ENCODE measurements around the gene HIC2. TPM values are rescaled to one million over a fixed set of nuclear protein-coding genes. Genes with fewer than 3 reads are reported as not detected.
"Not testable (repeated sequence)": the region's sequence is repeated elsewhere in the genome, so short reads cannot be mapped to it uniquely, and the experiment has no call there.

HIC2 gene, protein sequence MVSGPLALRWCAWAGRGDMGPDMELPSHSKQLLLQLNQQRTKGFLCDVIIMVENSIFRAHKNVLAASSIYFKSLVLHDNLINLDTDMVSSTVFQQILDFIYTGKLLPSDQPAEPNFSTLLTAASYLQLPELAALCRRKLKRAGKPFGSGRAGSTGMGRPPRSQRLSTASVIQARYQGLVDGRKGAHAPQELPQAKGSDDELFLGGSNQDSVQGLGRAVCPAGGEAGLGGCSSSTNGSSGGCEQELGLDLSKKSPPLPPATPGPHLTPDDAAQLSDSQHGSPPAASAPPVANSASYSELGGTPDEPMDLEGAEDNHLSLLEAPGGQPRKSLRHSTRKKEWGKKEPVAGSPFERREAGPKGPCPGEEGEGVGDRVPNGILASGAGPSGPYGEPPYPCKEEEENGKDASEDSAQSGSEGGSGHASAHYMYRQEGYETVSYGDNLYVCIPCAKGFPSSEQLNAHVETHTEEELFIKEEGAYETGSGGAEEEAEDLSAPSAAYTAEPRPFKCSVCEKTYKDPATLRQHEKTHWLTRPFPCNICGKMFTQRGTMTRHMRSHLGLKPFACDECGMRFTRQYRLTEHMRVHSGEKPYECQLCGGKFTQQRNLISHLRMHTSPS
- 11.3 TPM in 2 replicates for total RNA-seq (2014; rRNA removed; shearing (Covaris generic))
- 9.2 and 9.8 TPM in 2 replicates for total RNA-seq (2022)
- percentile 46 among the genes with signal in this experiment for Bru-seq, nascent RNA
- percentile 50 among the genes with signal in this experiment for BruChase-seq, experiment 1, labeled RNA remaining after a 6-hour chase
- percentile 62 among the genes with signal in this experiment for BruChase-seq, experiment 2, labeled RNA remaining after a 2-hour chase
- long read RNA-seq, partial matches to known transcripts: 0 of 9 reads
- long read RNA-seq, other reads (novel, unspliced or antisense): 9 of 9 reads

DNA sequence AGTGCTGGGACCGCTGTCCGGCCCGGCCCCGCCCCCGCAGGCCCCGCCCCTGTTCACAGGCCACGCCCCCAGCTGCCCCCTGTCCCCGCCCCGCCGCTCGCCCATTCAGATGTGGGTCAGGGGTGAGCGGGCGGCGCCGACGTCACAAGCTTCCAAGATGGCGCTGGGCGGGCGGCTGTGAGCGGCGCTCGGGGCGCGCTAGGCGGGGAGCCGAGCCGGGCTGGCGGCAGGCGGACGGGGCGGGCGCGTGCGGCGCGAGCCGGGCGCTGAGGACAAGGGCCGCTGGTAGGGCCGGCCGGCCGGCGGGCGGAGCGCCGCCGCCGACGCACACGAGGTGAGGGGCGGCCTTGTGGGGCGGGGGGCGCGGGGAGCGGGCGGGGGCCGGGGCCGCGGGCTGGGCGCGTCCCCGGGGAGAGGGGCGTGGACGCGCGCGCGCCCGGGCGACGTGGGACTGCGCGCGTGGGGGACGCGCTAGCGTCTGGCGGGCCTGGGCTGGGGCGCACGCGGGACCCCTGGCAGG, at the start of gene HIC2:
Gene HIC2, plus strand, starts transcription at position 145 of the 520 bp plus-strand sequence. CDS start 25,461 bp downstream, outside the sequence.
- H3K9me2 ChIP-seq (ENCODE audit: insufficient read depth, low read length); H3K36me3 ChIP-seq (ENCODE audit: insufficient read depth, low read length); intact Hi-C loops (cut with micrococcal nuclease; ENCODE audit: unreplicated experiment); POLR2A ChIA-PET; H2AFZ ChIP-seq (ENCODE audit: low read length); H4K20me1 ChIP-seq (ENCODE audit: insufficient read depth, low read length); H3K9me3 ChIP-seq (ENCODE audit: low read length); DNase-seq (ENCODE audit: low spot score); H3K4me1 ChIP-seq (ENCODE audit: insufficient read depth, low read length, poor library complexity, severe bottlenecking); H3K79me2 ChIP-seq (ENCODE audit: insufficient read depth, low read depth, low read length); H3K27ac ChIP-seq (ENCODE audit: low read depth, low read length, poor library complexity, severe bottlenecking); CTCF ChIA-PET (ENCODE audit: unreplicated experiment); BruUV-seq (replicated peaks): not testable (repeated sequence)
- Histone ChIP-seq H3K4me2 (ENCODE audit: low read length) (peak within 1 kb of the TSS; percentile 54), H3K4me3 (ENCODE audit: low read depth, low read length, poor library complexity, severe bottlenecking) (peak within 1 kb of the TSS; percentile 66)

DNA sequence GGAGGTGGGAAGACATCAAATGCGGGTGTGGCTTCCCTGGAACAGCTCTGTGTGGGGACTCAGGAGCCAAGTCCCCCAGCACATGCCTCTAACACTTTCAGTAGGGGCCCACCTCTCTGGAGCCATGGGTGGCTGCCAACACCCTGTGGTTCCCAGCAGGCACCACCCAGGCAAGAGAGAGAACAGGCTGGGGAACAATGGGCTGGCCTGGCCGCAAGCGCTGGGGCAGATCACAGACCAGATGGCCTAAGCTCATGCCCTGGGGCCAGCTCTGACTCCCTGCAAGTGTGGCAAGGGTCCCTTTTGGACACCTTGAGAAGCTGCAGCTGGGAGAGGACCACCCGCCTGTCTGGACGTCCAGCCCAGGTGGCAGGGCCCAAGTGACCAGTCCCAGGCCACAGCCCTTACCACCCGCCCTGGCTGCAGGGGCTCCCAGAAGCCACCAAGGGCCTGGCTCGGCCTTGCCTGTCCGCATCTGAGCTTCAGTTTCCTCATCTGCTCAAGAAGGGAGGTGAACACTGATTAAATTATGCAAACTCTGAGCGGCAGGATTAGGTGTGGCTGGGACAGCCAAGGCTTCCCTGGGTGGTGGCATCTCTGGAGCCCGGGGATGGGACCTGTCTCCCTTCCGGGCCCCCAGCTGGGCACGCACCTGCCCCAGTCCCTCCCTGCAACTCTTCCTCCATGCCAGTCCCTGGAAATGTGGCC, 48.4 kb upstream of the HIC2 start:
- H3K9me2 ChIP-seq (ENCODE audit: insufficient read depth, low read length); H3K4me1 ChIP-seq (ENCODE audit: insufficient read depth, low read length, poor library complexity, severe bottlenecking); DNase-seq (ENCODE audit: low spot score); H3K4me2 ChIP-seq (ENCODE audit: low read length); H3K4me3 ChIP-seq (ENCODE audit: low read depth, low read length, poor library complexity, severe bottlenecking); intact Hi-C loops (cut with micrococcal nuclease; ENCODE audit: unreplicated experiment); H3K36me3 ChIP-seq (ENCODE audit: insufficient read depth, low read length); H3K79me2 ChIP-seq (ENCODE audit: insufficient read depth, low read depth, low read length); H2AFZ ChIP-seq (ENCODE audit: low read length); BruUV-seq (replicated peaks); CTCF ChIA-PET (ENCODE audit: unreplicated experiment); H4K20me1 ChIP-seq (ENCODE audit: insufficient read depth, low read length); H3K9me3 ChIP-seq (ENCODE audit: low read length); H3K27ac ChIP-seq (ENCODE audit: low read depth, low read length, poor library complexity, severe bottlenecking); POLR2A ChIA-PET: not testable (repeated sequence)

DNA sequence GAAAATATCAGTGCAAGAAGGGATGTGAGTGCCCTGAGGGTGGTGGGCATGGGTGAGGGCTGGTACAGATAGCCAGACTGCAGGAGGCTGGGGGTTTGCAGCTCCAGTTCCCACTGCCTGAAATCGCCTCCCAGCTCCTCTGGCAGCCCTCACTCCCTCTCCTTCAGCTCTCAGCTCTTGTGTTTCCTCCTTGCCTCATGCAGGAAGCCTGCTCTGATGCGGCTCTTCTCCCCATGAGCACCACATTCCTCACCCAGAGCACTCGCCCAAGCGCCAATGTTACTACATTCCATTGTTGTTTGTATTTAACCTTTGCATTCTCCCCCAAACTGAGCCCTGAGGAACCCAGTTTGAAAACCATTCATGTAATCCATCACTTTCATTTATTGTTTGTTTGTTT, 41.3 kb upstream of the HIC2 start:
- CTCF ChIA-PET (ENCODE audit: unreplicated experiment); POLR2A ChIA-PET; H3K4me3 ChIP-seq (ENCODE audit: low read depth, low read length, poor library complexity, severe bottlenecking); H3K9me3 ChIP-seq (ENCODE audit: low read length); H2AFZ ChIP-seq (ENCODE audit: low read length); H3K9me2 ChIP-seq (ENCODE audit: insufficient read depth, low read length); intact Hi-C loops (cut with micrococcal nuclease; ENCODE audit: unreplicated experiment); H3K4me2 ChIP-seq (ENCODE audit: low read length); H3K27ac ChIP-seq (ENCODE audit: low read depth, low read length, poor library complexity, severe bottlenecking); H3K4me1 ChIP-seq (ENCODE audit: insufficient read depth, low read length, poor library complexity, severe bottlenecking); H3K36me3 ChIP-seq (ENCODE audit: insufficient read depth, low read length); DNase-seq (ENCODE audit: low spot score); H4K20me1 ChIP-seq (ENCODE audit: insufficient read depth, low read length); BruUV-seq (replicated peaks); H3K79me2 ChIP-seq (ENCODE audit: insufficient read depth, low read depth, low read length): not testable (repeated sequence)

DNA sequence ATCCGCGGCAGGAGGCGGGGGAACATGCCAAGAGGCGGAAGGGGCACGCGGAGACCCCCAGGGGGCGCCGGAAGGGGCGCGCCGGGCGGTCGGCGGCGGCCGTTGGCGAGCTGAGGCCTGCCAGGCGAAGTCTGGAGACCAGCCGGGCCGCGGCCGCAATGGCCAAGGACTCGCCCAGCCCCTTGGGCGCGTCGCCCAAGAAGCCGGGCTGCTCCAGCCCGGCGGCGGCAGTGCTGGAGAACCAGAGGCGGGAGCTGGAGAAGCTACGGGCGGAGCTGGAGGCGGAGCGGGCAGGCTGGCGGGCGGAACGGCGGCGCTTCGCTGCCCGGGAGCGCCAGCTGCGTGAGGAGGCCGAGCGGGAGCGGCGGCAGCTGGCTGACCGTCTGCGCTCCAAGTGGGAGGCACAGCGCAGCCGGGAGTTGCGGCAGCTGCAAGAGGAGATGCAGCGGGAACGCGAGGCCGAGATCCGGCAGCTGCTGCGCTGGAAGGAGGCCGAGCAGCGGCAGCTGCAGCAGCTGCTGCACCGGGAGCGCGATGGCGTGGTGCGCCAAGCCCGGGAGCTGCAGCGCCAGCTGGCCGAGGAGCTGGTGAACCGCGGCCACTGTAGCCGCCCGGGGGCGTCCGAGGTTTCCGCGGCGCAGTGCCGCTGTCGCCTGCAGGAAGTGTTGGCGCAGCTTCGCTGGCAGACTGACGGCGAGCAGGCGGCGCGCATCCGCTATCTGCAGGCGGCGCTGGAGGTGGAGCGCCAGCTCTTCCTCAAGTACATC, 33.3 kb upstream of the HIC2 start, which contains the start of gene RIMBP3B:
Gene RIMBP3B, plus strand, starts transcription at position 51 of the 767 bp plus-strand sequence. Its CDS starts 108 bp downstream, at position 159.
- DNase-seq (ENCODE audit: low spot score); POLR2A ChIA-PET; H3K9me3 ChIP-seq (ENCODE audit: low read length); H3K9me2 ChIP-seq (ENCODE audit: insufficient read depth, low read length); H3K4me3 ChIP-seq (ENCODE audit: low read depth, low read length, poor library complexity, severe bottlenecking); H3K79me2 ChIP-seq (ENCODE audit: insufficient read depth, low read depth, low read length); H3K27ac ChIP-seq (ENCODE audit: low read depth, low read length, poor library complexity, severe bottlenecking); H3K36me3 ChIP-seq (ENCODE audit: insufficient read depth, low read length); H3K4me1 ChIP-seq (ENCODE audit: insufficient read depth, low read length, poor library complexity, severe bottlenecking); intact Hi-C loops (cut with micrococcal nuclease; ENCODE audit: unreplicated experiment); H2AFZ ChIP-seq (ENCODE audit: low read length); CTCF ChIA-PET (ENCODE audit: unreplicated experiment); H4K20me1 ChIP-seq (ENCODE audit: insufficient read depth, low read length); BruUV-seq (replicated peaks); H3K4me2 ChIP-seq (ENCODE audit: low read length): not testable (repeated sequence)

DNA sequence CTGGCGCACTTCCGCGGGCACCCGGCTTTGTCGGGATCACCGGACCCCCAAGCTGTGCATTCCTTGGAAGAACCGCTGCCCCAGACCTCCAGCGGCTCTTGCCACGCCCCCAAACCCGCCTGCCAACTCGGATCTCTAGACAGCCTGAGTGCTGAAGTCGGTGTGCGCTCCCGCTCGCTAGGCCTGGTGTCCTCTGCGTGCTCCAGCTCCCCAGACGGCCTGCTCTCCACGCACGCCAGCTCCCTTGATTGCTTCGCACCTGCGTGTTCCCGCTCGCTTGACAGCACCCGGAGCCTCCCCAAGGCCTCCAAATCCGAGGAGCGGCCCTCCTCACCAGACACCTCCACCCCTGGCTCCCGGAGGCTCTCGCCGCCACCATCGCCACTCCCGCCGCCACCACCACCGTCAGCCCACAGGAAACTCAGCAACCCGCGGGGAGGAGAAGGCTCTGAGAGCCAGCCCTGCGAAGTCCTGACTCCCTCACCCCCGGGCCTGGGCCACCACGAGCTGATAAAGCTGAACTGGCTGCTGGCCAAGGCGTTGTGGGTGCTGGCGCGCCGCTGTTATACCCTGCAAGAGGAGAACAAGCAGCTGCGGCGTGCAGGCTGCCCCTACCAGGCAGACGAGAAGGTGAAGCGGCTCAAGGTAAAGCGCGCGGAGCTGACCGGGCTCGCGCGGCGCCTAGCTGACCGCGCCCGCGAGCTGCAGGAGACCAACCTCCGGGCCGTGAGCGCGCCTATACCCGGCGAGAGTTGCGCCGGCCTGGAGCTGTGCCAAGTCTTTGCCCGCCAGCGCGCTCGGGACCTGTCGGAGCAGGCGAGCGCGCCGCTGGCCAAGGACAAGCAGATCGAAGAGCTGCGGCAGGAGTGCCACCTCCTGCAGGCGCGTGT, 32.5 kb upstream of the HIC2 start:
- CTCF ChIA-PET (ENCODE audit: unreplicated experiment); H4K20me1 ChIP-seq (ENCODE audit: insufficient read depth, low read length); H3K9me2 ChIP-seq (ENCODE audit: insufficient read depth, low read length); H3K27ac ChIP-seq (ENCODE audit: low read depth, low read length, poor library complexity, severe bottlenecking); H3K36me3 ChIP-seq (ENCODE audit: insufficient read depth, low read length); intact Hi-C loops (cut with micrococcal nuclease; ENCODE audit: unreplicated experiment); BruUV-seq (replicated peaks); H3K4me3 ChIP-seq (ENCODE audit: low read depth, low read length, poor library complexity, severe bottlenecking); H3K9me3 ChIP-seq (ENCODE audit: low read length); H3K4me1 ChIP-seq (ENCODE audit: insufficient read depth, low read length, poor library complexity, severe bottlenecking); H3K4me2 ChIP-seq (ENCODE audit: low read length); H2AFZ ChIP-seq (ENCODE audit: low read length); DNase-seq (ENCODE audit: low spot score); H3K79me2 ChIP-seq (ENCODE audit: insufficient read depth, low read depth, low read length); POLR2A ChIA-PET: not testable (repeated sequence)

Data from OCI-LY7 (cell line).